Bronchial epithelial cell (primary cell): Measurements from ENCODE around the gene MTRR. TPM values are rescaled to one million over a fixed set of nuclear protein-coding genes. Genes with fewer than 3 reads are reported as not detected.

Experiments
- DNase-seq: peaks from one replicate; pipeline ENCODE4 v3.0.0-alpha.2; 2010; ENCODE audit warnings: low read depth
- FAIRE-seq: peaks from 2 replicates; lab custom pipeline; 2011; peaks lifted over from hg19 to GRCh38; lab: Jason Lieb, UNC
- H3K27me3 ChIP-seq: 2 replicates; pipeline ENCODE4 v1.5.1; 2011; ENCODE audit warnings: low read length; ENCODE audit not compliant: control insufficient read depth, insufficient read depth
- H3K36me3 ChIP-seq: 2 replicates; pipeline ENCODE4 v1.5.1; 2011; ENCODE audit warnings: low read length; ENCODE audit not compliant: control insufficient read depth, insufficient read depth
- H3K4me3 ChIP-seq: 2 replicates; pipeline ENCODE4 v1.5.1; 2011; ENCODE audit warnings: mild to moderate bottlenecking, low read depth, low read length, control low read depth
- CTCF ChIP-seq: IDR thresholded peaks from 2 replicates; pipeline ENCODE4 v1.5.1; 2011; ENCODE audit warnings: mild to moderate bottlenecking, moderate library complexity, low read length, control low read depth, inconsistent platforms; ENCODE audit not compliant: insufficient read depth, severe bottlenecking
- total RNA-seq: library from RNA; depleted of rRNA; stranded (reverse); fragments of >200 nt; gene quantifications from 2 replicates; pipeline ENCODE4 v1.2.1, GENCODE V29; 2014

Gene MTRR
- total RNA-seq, 1 donor from 2014 or later: 29.2 TPM

GRCh38 chr5:7846327-7846726 lies 22.6 kb upstream of the MTRR start:
- no peak for TF ChIP-seq CTCF
- FAIRE-seq: no peak
- Histone ChIP-seq H3K4me3 (no peak overlapping the region), H3K27me3 (peaks cover 8% of the 10 kb centered on the region), H3K36me3 (no peaks in the 10 kb centered on the region)
- no peak for DNase-seq

GRCh38 chr5:7848296-7848695 lies 20.7 kb upstream of the MTRR start:
- Histone ChIP-seq H3K27me3 (peaks cover 8% of the 10 kb centered on the region), H3K36me3 (no peaks in the 10 kb centered on the region), H3K4me3 (no peak overlapping the region)
- FAIRE-seq (no peak), DNase-seq (no peak)
- TF ChIP-seq CTCF: no peak

GRCh38 chr5:7849681-7850394 lies 19.1 kb upstream of the MTRR start:
- H3K27me3 ChIP-seq: peaks cover 8% of the 10 kb centered on the region
- no peaks in the 10 kb centered on the region for H3K36me3 ChIP-seq
- TF ChIP-seq CTCF: peak; percentile 25
- DNase-seq (no peak), FAIRE-seq (no peak)
- H3K4me3 ChIP-seq: peak overlapping the region; percentile 34

GRCh38 chr5:7850395-7851239 lies 18.3 kb upstream of the MTRR start, which contains the start of gene CFAP90:
Gene CFAP90 (minus strand): TSS chr5:7851133. CDS start chr5:7851021, 112 bp downstream.
- FAIRE-seq: no peak

GRCh38 chr5:7851240-7851592 lies 17.7 kb upstream of the MTRR start:
- H3K4me3 ChIP-seq: no peak overlapping the region
- FAIRE-seq: no peak

More at GRCh38 chr5:7850395-7851239, 18.3 kb upstream of the MTRR start, which contains the start of gene CFAP90:
- H3K36me3 ChIP-seq: no peaks in the 10 kb centered on the region
- H3K27me3 ChIP-seq: peaks cover 8% of the 10 kb centered on the region
- TF ChIP-seq CTCF: peak; percentile 47
- peak within 1 kb of the TSS; percentile 34 for H3K4me3 ChIP-seq
- DNase-seq: no peak

More at GRCh38 chr5:7851240-7851592, 17.7 kb upstream of the MTRR start:
- no peak for DNase-seq
- H3K27me3 ChIP-seq: peaks cover 8% of the 10 kb centered on the region
- no peaks in the 10 kb centered on the region for H3K36me3 ChIP-seq
- no peak for TF ChIP-seq CTCF
